Tibial artery (tissue), 4 donors: ENCODE data around the gene COX5B.

Experiments
- DNase-seq, 2 donors: peaks; one replicate each; pipeline ENCODE4 v3.0.0-alpha.2; 2019
- H3K27ac ChIP-seq, 2 donors: fragments of 200-600 bp; sonication (generic) in 1 of 2; 1 replicate in 1 of 2; 2 replicates in 1 of 2; pipeline ENCODE4 v1.5.1; 2018 to 2019; ENCODE audit warnings: mild to moderate bottlenecking in 1 of 2
- H3K27me3 ChIP-seq, 2 donors: fragments of 200-600 bp; sonication (generic) in 1 of 2; one replicate each; pipeline versions ENCODE4 v1.5.1 to v1.6.0; 2016 to 2019
- H3K36me3 ChIP-seq, 3 donors: fragments of 200-600 bp; sonication (generic) in 2 of 3; one replicate each; pipeline ENCODE4 v1.5.1; 2016 to 2019; ENCODE audit warnings: mild to moderate bottlenecking in 2 of 3
- H3K4me1 ChIP-seq, 4 donors: fragments of 200-600 bp; sonication (generic) in 2 of 4; 1 replicate in 3 of 4; 2 replicates in 1 of 4; pipeline ENCODE4 v1.5.1; 2016 to 2019
- H3K4me3 ChIP-seq, 2 donors: fragments of 200-600 bp; sonication (generic) in 1 of 2; 1 replicate in 1 of 2; 2 replicates in 1 of 2; pipeline ENCODE4 v1.5.1; 2018 to 2019; ENCODE audit warnings: mild to moderate bottlenecking in 2 of 2
- H3K9me3 ChIP-seq, 3 donors: fragments of 200-600 bp; sonication (generic) in 1 of 3; one replicate each; pipeline ENCODE4 v1.5.1; 2016 to 2019
- intact Hi-C: fragments of 100-400 bp; cut with DNase I; formaldehyde crosslinking; loops from one replicate; pipeline ENCODE4 v1.15.0; 2023; ENCODE audit warnings: low total_unique reads
- TF ChIP-seq, protein P1 (sequence below), 2 experiments: fragments of 200-600 bp in 1 of 2; fragments of 450-650 bp in 1 of 2; IDR thresholded peaks; one replicate each; pipeline ENCODE4 v1.5.1; 2017 to 2019; ENCODE audit warnings: antibody characterized with exemption in 2 of 2, mild to moderate bottlenecking in 1 of 2, moderate library complexity in 1 of 2

COX5B gene

DNA sequence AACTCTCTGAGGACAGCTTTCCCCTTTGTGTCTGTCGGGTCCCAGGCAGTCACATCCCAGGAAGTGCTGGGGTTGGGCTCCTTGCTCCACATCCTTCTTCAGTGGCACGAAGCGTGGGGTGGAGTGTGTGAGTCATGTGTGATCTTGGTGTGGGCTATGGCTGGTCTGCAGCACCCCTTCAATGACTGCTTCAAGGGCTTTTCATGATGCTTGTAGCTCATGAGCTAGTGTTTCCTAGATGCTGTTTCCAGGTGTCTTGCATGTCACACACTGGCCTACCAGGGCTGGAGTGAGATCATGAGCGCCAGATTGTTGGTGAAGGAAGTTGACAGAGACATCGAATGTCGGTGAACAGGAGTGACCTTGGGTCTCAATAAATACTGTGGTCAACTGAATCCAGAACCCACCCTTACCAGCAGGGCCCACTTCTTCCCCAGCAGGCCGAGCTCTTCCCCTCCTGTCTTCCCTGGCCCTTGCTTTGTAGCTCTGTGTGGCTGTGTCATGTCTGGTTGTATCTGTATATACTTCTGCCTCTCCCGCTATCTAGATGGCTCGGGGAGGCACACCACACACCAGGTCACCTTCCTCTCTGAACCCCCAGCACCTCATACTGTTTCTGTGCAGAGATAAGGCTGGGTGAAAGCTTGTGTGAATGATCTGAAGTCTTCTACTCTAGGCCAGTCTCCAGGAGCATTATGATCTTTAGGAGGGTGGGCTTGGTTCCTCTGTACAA is 27.5 kb downstream of the COX5B start:
- intact Hi-C loops: no loop called here
- Histone ChIP-seq H3K4me1 (no peaks in the 10 kb centered on the region), H3K9me3 (no peaks in the 10 kb centered on the region), H3K27ac (no peak overlapping the region), H3K4me3 (no peak overlapping the region), H3K36me3 (no peaks in the 10 kb centered on the region), H3K27me3 (no peaks in the 10 kb centered on the region)
- TF ChIP-seq, protein P1, sequence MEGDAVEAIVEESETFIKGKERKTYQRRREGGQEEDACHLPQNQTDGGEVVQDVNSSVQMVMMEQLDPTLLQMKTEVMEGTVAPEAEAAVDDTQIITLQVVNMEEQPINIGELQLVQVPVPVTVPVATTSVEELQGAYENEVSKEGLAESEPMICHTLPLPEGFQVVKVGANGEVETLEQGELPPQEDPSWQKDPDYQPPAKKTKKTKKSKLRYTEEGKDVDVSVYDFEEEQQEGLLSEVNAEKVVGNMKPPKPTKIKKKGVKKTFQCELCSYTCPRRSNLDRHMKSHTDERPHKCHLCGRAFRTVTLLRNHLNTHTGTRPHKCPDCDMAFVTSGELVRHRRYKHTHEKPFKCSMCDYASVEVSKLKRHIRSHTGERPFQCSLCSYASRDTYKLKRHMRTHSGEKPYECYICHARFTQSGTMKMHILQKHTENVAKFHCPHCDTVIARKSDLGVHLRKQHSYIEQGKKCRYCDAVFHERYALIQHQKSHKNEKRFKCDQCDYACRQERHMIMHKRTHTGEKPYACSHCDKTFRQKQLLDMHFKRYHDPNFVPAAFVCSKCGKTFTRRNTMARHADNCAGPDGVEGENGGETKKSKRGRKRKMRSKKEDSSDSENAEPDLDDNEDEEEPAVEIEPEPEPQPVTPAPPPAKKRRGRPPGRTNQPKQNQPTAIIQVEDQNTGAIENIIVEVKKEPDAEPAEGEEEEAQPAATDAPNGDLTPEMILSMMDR (IDR thresholded peaks at IDR 0.05): no peak
- DNase-seq: no peak

DNA sequence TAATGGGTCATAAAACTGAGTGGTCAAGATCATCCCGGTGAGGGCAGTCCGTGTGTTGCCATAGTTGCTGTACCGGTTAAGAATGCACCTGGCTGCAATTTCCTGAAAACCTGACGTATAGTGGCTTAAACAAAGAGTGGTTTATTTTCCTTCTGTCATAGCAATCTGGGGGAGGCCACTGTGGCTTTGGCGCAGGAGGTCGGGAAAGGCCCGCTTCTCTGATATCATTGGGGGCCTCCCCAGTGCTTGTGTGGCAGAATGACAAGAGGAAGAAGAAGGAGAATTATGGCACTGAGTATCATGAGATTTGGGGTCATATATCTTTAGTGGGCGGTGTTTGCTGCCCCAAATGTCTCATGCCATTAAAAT is 28.0 kb downstream of the COX5B start:
- H3K4me3 ChIP-seq: no peak overlapping the region
- H3K27ac ChIP-seq: no peak overlapping the region
- no peak for DNase-seq
- no peaks in the 10 kb centered on the region for H3K4me1 ChIP-seq
- H3K27me3 ChIP-seq: no peaks in the 10 kb centered on the region
- TF ChIP-seq, protein P1 (IDR thresholded peaks at IDR 0.05): no peak
- intact Hi-C loops: no loop called here
- no peaks in the 10 kb centered on the region for H3K36me3 ChIP-seq
- H3K9me3 ChIP-seq: no peaks in the 10 kb centered on the region

DNA sequence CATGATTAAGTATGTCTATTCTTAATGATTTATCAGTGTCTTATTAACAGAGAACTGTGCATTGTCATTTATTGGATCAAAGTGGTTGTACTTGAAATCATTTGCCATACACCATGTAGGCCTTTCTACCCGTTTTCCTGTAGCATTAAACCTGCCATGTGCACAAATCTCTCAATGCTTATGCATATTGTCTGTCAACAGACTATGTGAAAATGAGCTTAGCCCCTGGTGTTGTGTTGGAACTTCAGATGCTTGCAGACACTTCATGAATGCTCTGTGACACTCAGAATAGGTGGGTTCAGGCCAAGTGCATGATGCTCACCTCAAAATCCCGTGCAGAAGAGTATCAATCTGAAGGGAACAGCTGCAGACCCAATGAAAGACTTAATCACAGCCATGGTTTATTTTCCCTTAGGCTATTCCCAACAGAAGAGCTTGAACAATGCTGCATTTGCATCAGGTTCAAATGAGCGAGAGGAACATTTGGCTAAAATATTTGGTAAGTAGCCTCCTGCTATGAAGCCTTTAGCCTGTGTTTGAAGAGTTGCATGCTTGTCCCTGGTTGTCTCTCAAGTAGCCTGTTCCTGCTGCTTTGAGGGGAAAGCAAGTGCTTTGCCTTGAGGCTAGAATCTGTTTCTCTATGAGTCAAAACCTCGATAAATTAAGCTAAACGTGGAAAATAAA is 29.7 kb downstream of the COX5B start:
- Histone ChIP-seq H3K4me3 (no peak overlapping the region), H3K27ac (no peak overlapping the region), H3K36me3 (no peaks in the 10 kb centered on the region), H3K9me3 (no peaks in the 10 kb centered on the region), H3K27me3 (no peaks in the 10 kb centered on the region), H3K4me1 (no peaks in the 10 kb centered on the region)
- TF ChIP-seq, protein P1 (IDR thresholded peaks at IDR 0.05): no peak
- no peak for DNase-seq
- intact Hi-C loops: no loop called here

GRCh38 chr2:97676620-97677019 is 30.8 kb downstream of the COX5B start:
- intact Hi-C loops: no loop called here
- DNase-seq: no peak
- no peaks in the 10 kb centered on the region for H3K9me3 ChIP-seq
- no peak overlapping the region for H3K27ac ChIP-seq
- TF ChIP-seq, protein P1 (IDR thresholded peaks at IDR 0.05): no peak
- H3K36me3 ChIP-seq: no peaks in the 10 kb centered on the region
- H3K27me3 ChIP-seq: no peaks in the 10 kb centered on the region
- H3K4me3 ChIP-seq: no peak overlapping the region
- H3K4me1 ChIP-seq: no peaks in the 10 kb centered on the region

- DNase-seq: no peak
- H3K4me1 ChIP-seq: no peaks in the 10 kb centered on the region
- no peaks in the 10 kb centered on the region for H3K9me3 ChIP-seq
- intact Hi-C loops: no loop called here
- no peak overlapping the region for H3K4me3 ChIP-seq
- no peaks in the 10 kb centered on the region for H3K36me3 ChIP-seq
- TF ChIP-seq, protein P1 (IDR thresholded peaks at IDR 0.05): no peak
- no peak overlapping the region for H3K27ac ChIP-seq
- H3K27me3 ChIP-seq: no peaks in the 10 kb centered on the region
Measured at GRCh38 chr2:97677480-97677879, 31.6 kb downstream of the COX5B start.
